ENCODE results near the gene FSHR. TPM values are rescaled to one million over a fixed set of nuclear protein-coding genes. Genes with fewer than 3 reads are reported as not detected.

The FSHR gene
- polyA plus RNA-seq, 1 experiment = not detected

- ChIA-PET POLR2A (no interaction called here), CTCF (no interaction called here)
- no peak overlapping the region for H3K4me3 ChIP-seq (ENCODE audit: low read depth, low read length)
Measured at GRCh38 chr2:49026706-49027105, 127.6 kb downstream of the FSHR start.

GRCh38 chr2:49021271-49021670 is 133.0 kb downstream of the FSHR start:
- no peaks in the 10 kb centered on the region for H3K36me3 ChIP-seq (ENCODE audit: control insufficient read depth, insufficient read depth, low read length)
- no peaks in the 10 kb centered on the region for H3K27me3 ChIP-seq (ENCODE audit: control insufficient read depth, insufficient read depth, low read length)
- CTCF ChIA-PET = interaction anchor here (0.6 to 0.9 kb wide), 2 partner anchors 9 to 15 kb away, joined by 3 read pairs; no protein-coding TSS in a partner anchor
- H3K4me3 ChIP-seq (ENCODE audit: low read depth, low read length) = no peak overlapping the region
- POLR2A ChIA-PET = no interaction called here
- DNase-seq (ENCODE audit: low read depth) = no peak
- no peak for TF ChIP-seq CTCF (IDR thresholded peaks at IDR 0.05; ENCODE audit: insufficient read depth, low read depth, low read length)

More at GRCh38 chr2:49026706-49027105, 127.6 kb downstream of the FSHR start:
- Histone ChIP-seq H3K27me3 (ENCODE audit: control insufficient read depth, insufficient read depth, low read length) (no peaks in the 10 kb centered on the region), H3K36me3 (ENCODE audit: control insufficient read depth, insufficient read depth, low read length) (no peaks in the 10 kb centered on the region)
- DNase-seq (ENCODE audit: low read depth) = no peak
- TF ChIP-seq CTCF (IDR thresholded peaks at IDR 0.05; ENCODE audit: insufficient read depth, low read depth, low read length) = no peak

GRCh38 chr2:49005261-49005660 is 149.1 kb downstream of the FSHR start:
- CTCF ChIA-PET = no interaction called here
- POLR2A ChIA-PET = no interaction called here
- DNase-seq (ENCODE audit: low read depth) = no peak
- Histone ChIP-seq H3K36me3 (ENCODE audit: control insufficient read depth, insufficient read depth, low read length) (no peaks in the 10 kb centered on the region), H3K27me3 (ENCODE audit: control insufficient read depth, insufficient read depth, low read length) (no peaks in the 10 kb centered on the region), H3K4me3 (ENCODE audit: low read depth, low read length) (no peak overlapping the region)
- TF ChIP-seq CTCF (IDR thresholded peaks at IDR 0.05; ENCODE audit: insufficient read depth, low read depth, low read length) = no peak

- DNase-seq (ENCODE audit: low read depth) = no peak
- ChIA-PET POLR2A (no interaction called here), CTCF (no interaction called here)
- Histone ChIP-seq H3K36me3 (ENCODE audit: control insufficient read depth, insufficient read depth, low read length) (no peaks in the 10 kb centered on the region), H3K27me3 (ENCODE audit: control insufficient read depth, insufficient read depth, low read length) (no peaks in the 10 kb centered on the region), H3K4me3 (ENCODE audit: low read depth, low read length) (no peak overlapping the region)
- no peak for TF ChIP-seq CTCF (IDR thresholded peaks at IDR 0.05; ENCODE audit: insufficient read depth, low read depth, low read length)
Measured at GRCh38 chr2:49004036-49004626, 150.2 kb downstream of the FSHR start.

- ChIA-PET POLR2A (no interaction called here), CTCF (interaction anchor here (0.6 kb wide), 2 partner anchors 712 to 886 kb away, joined by 3 read pairs; no protein-coding TSS in a partner anchor)
- Histone ChIP-seq H3K27me3 (ENCODE audit: control insufficient read depth, insufficient read depth, low read length) (no peaks in the 10 kb centered on the region), H3K36me3 (ENCODE audit: control insufficient read depth, insufficient read depth, low read length) (no peaks in the 10 kb centered on the region), H3K4me3 (ENCODE audit: low read depth, low read length) (no peak overlapping the region)
- no peak for DNase-seq (ENCODE audit: low read depth)
- no peak for TF ChIP-seq CTCF (IDR thresholded peaks at IDR 0.05; ENCODE audit: insufficient read depth, low read depth, low read length)
Measured at GRCh38 chr2:49003201-49003600, 151.1 kb downstream of the FSHR start.

All from BJ (cell line).